ENCODE results near the gene GNAS. TPM values are rescaled to one million over a fixed set of nuclear protein-coding genes. Genes with fewer than 3 reads are reported as not detected.

GNAS gene
- 100 to 1,000 TPM; 830 to 927 TPM for total RNA-seq
- polyA plus RNA-seq (ENCODE audit: insufficient read length in 2 of 2) = 1,000 to 10,000 TPM; 3,485 to 3,708 TPM
- long read RNA-seq, donor 1, full-length matches to known transcripts = 757 of 2,058 reads
- long read RNA-seq, donor 1, partial matches to known transcripts = 1,250 of 2,058 reads
- long read RNA-seq, donor 1, other reads (novel, unspliced or antisense) = 51 of 2,058 reads
- long read RNA-seq, donor 2, full-length matches to known transcripts = 387 of 923 reads
- long read RNA-seq, donor 2, partial matches to known transcripts = 500 of 923 reads
- long read RNA-seq, donor 2, other reads (novel, unspliced or antisense) = 36 of 923 reads
- long read RNA-seq, donor 3, full-length matches to known transcripts = 465 of 1,173 reads
- long read RNA-seq, donor 3, partial matches to known transcripts = 698 of 1,173 reads
- long read RNA-seq, donor 3, other reads (novel, unspliced or antisense) = 10 of 1,173 reads
- long read RNA-seq, donor 4, transcript GNAS-231 (2 exons, 493 nt) = minor isoform, 16 of 1,224 reads
- long read RNA-seq, donor 4, transcript GNAS-232 (10 exons, 1,839 nt) = minor isoform, 16 of 1,224 reads
- long read RNA-seq, donor 4, transcript GNAS-210 (13 exons, 1,972 nt) = major isoform, 178 of 1,224 reads
- long read RNA-seq, donor 4, transcript GNAS-201 (12 exons, 1,866 nt) = minor isoform, 132 of 1,224 reads
- long read RNA-seq, donor 4, partial matches to known transcripts = 857 of 1,224 reads
- long read RNA-seq, donor 4, other reads (novel, unspliced or antisense) = 0 of 1,224 reads

DNA sequence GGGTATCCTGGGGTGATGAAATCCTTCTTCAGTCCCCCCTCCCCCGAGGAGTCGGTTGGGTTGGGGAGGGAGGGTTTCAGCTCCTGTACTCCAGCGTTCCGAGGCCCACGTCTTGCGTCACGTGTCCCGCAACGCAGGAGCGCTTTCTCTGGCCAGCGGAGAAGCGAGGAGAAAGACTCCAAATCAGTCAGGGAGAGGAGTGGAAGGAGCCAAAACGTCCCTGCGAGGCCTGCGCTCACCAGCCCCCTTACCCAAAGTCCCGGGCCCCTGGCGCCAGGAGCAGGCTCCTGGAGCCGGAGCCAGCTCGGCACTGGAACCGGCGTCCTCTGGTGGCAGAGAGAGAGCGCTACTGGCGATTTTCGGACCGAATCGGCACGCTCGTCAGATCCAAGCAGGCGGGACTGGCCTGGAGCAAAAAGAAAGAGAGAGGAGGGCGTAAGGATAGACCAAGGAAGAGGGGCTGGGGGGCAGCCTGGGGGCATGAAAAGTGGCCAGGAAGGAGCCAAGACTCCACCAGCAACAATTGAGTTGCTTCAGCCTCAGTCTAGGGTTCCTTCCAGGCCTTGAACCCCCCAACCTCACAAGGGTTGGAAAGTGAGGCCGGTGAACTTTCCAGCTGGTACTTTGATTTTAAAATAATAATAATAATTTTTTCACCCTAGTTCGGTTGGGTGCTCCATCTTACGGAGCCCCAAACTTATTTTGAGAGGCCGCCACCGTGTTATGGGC, at the start of gene GNAS:
GNAS (plus strand) TSS at position 174 of the 729 bp plus-strand sequence.
- H3K9me3 ChIP-seq (ENCODE audit: control insufficient read depth, insufficient read depth, low read length) = no peaks in the 10 kb centered on the region
- WGBS (ENCODE audit: insufficient coverage) = 47% methylated on average over 29 of the region's 35 CpGs
- peak in 2 of 6 donors; percentile 82 to 84 for DNase-seq (ENCODE audit: low read depth in 4 of 6, low spot score in 6 of 6)
- no peaks in the 10 kb centered on the region for H3K36me3 ChIP-seq (ENCODE audit: control insufficient read depth, insufficient read depth, low read length)
- H3K4me3 ChIP-seq (ENCODE audit: low read depth, low read length) = peak within 1 kb of the TSS; percentile 29
- no peak within 1 kb of the TSS for H3K27ac ChIP-seq (ENCODE audit: low read depth, low read length)
- peaks cover 57% of the 10 kb centered on the region for H3K27me3 ChIP-seq (ENCODE audit: control insufficient read depth, insufficient read depth, low read length)
- H3K4me1 ChIP-seq (ENCODE audit: control insufficient read depth, insufficient read depth, low read length) = peaks cover 49% of the 10 kb centered on the region

DNA sequence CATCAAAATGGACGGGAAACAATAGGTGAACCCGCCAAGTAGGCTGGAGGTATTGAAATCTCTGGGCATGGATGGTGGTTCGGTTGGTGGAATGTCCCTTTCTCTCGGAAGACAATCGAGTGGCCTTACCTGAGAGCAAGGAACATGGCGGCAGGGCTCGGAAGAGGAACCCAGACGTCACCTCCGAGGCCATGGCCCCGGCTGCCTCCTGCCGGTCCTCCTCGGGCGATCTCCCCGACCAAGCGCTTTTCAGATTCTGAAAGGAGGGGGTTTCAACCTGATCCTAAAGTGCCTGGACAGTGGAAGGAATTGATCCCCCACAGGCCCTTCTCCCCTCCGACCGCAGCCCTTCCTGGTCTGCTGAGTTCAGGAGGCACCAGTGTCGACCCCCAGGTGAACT, 49.0 kb upstream of the GNAS start:
- Histone ChIP-seq H3K9me3 (ENCODE audit: control insufficient read depth, insufficient read depth, low read length) (no peaks in the 10 kb centered on the region), H3K27ac (ENCODE audit: low read depth, low read length) (no peak overlapping the region), H3K4me3 (ENCODE audit: low read depth, low read length) (no peak overlapping the region), H3K4me1 (ENCODE audit: control insufficient read depth, insufficient read depth, low read length) (peaks cover 4% of the 10 kb centered on the region), H3K27me3 (ENCODE audit: control insufficient read depth, insufficient read depth, low read length) (peaks cover 3% of the 10 kb centered on the region), H3K36me3 (ENCODE audit: control insufficient read depth, insufficient read depth, low read length) (no peaks in the 10 kb centered on the region)
- WGBS (ENCODE audit: insufficient coverage) = 98% methylated on average over 9 of the region's 18 CpGs
- DNase-seq (ENCODE audit: low read depth in 4 of 6, low spot score in 6 of 6) = no peak

DNA sequence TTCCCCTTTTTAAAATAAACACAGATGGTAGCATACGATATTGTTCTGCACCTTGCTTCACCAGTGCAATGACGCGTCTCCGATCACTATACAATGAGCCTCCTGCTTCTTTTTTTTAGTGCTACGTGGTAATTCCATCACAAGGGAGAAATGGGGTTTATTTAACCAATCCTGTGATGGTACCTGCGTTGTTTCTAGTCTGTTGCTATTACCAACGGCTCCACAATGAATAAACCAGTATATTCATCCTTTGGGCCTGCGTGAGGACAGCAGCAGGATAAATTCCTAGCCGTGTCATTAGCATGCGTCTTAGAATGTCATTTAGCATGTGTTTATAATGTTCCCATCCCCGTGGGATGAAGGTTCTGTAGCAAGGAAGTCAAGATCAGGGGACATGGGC, 44.7 kb upstream of the GNAS start:
- Histone ChIP-seq H3K27me3 (ENCODE audit: control insufficient read depth, insufficient read depth, low read length) (no peaks in the 10 kb centered on the region), H3K9me3 (ENCODE audit: control insufficient read depth, insufficient read depth, low read length) (no peaks in the 10 kb centered on the region), H3K27ac (ENCODE audit: low read depth, low read length) (no peak overlapping the region), H3K4me3 (ENCODE audit: low read depth, low read length) (no peak overlapping the region), H3K4me1 (ENCODE audit: control insufficient read depth, insufficient read depth, low read length) (peaks cover 4% of the 10 kb centered on the region), H3K36me3 (ENCODE audit: control insufficient read depth, insufficient read depth, low read length) (no peaks in the 10 kb centered on the region)
- peak in 1 of 6 donors; percentile 90 for DNase-seq (ENCODE audit: low read depth in 4 of 6, low spot score in 6 of 6)
- 73% methylated on average over 10 of the region's 11 CpGs for WGBS (ENCODE audit: insufficient coverage)

DNA sequence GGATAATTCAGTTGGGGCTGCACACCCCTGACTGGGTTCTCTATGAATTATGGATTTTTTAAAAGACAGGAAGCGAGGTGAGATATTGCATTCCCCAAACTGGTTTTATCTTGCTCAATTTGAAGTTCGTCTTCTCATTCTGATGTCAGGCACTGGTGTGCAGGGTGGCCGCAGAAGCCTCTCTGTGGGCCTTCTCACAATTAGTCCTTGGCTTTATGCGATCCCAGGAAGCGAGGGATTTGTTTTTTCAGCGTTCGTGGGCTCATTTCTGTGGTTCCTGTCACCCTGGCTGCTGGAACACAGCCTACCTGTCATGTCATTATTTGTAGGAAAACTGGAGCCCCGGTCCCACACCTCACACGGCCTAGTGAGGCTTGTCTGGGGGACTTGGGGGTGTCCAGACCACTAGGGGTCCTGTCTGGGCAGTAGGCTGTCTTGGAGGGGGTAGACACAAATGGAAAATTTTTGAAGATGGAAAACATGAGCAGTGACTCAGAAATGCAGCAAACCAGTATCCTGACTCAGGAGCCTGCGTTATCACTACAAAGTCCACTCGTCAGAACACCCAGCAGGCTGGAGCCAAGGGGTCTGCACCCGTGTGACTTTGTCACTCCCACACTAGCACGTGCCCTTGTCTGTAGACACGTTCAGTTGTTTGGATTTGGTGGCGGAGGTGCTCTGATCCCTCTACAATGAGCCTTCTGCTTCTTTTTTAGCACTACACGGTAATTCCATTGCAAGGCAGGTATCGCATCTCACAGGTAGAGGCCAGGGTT, 44.1 kb upstream of the GNAS start:
- DNase-seq (ENCODE audit: low read depth in 4 of 6, low spot score in 6 of 6) = peak in 1 of 6 donors; percentile 34
- Histone ChIP-seq H3K9me3 (ENCODE audit: control insufficient read depth, insufficient read depth, low read length) (no peaks in the 10 kb centered on the region), H3K4me1 (ENCODE audit: control insufficient read depth, insufficient read depth, low read length) (peaks cover 4% of the 10 kb centered on the region), H3K36me3 (ENCODE audit: control insufficient read depth, insufficient read depth, low read length) (no peaks in the 10 kb centered on the region), H3K27me3 (ENCODE audit: control insufficient read depth, insufficient read depth, low read length) (no peaks in the 10 kb centered on the region), H3K4me3 (ENCODE audit: low read depth, low read length) (no peak overlapping the region), H3K27ac (ENCODE audit: low read depth, low read length) (no peak overlapping the region)
- 72% methylated on average over 15 of the region's 17 CpGs for WGBS (ENCODE audit: insufficient coverage)

DNA sequence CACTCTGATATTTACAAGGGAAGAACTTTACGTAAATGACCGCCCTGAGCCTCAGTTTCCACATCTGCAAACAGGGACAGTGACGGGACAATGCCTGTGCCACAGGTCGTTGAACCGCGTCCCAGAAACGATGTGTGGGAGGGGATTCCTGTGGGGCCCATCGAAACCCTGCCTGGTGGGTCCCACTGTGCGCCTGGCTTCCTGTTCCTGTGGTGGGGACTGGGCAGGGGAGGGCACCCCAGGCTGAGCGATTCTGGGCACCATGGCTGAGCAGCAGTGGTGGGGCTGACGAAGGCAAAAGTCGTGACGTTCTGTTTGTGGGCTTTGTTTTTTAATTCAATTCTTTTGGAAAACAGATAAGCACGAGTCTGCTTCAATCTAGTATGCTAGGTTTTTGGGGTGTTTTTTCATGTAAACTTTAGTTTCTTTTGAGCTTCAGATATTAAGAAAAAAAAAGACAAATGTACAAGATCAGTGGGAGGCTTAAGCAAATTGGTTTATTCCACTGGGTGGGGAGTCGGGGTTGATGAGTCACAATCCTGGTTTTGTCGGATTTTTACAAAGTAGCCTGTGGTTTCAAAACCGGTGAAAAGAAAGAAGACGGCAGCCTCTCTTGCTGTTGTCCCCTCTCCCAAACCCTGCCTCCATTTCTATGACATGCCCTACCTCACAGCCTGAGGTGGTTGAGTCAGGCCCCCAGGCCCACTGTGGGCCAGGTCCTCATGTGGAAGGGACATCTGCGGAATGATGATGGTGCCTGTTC, 42.2 kb upstream of the GNAS start:
- Histone ChIP-seq H3K27me3 (ENCODE audit: control insufficient read depth, insufficient read depth, low read length) (no peaks in the 10 kb centered on the region), H3K36me3 (ENCODE audit: control insufficient read depth, insufficient read depth, low read length) (no peaks in the 10 kb centered on the region), H3K9me3 (ENCODE audit: control insufficient read depth, insufficient read depth, low read length) (no peaks in the 10 kb centered on the region), H3K4me1 (ENCODE audit: control insufficient read depth, insufficient read depth, low read length) (peaks cover 4% of the 10 kb centered on the region), H3K4me3 (ENCODE audit: low read depth, low read length) (no peak overlapping the region), H3K27ac (ENCODE audit: low read depth, low read length) (no peak overlapping the region)
- DNase-seq (ENCODE audit: low read depth in 4 of 6, low spot score in 6 of 6) = no peak
- 91% methylated on average over 15 of the region's 19 CpGs for WGBS (ENCODE audit: insufficient coverage)

GRCh38 chr20:58810879-58811250, 41.7 kb upstream of the GNAS start:
- no peak overlapping the region for H3K27ac ChIP-seq (ENCODE audit: low read depth, low read length)
- no peaks in the 10 kb centered on the region for H3K9me3 ChIP-seq (ENCODE audit: control insufficient read depth, insufficient read depth, low read length)
- no peak for DNase-seq (ENCODE audit: low read depth in 4 of 6, low spot score in 6 of 6)
- WGBS (ENCODE audit: insufficient coverage) = 88% methylated on average over 9 of the region's 10 CpGs
- H3K36me3 ChIP-seq (ENCODE audit: control insufficient read depth, insufficient read depth, low read length) = peaks cover 4% of the 10 kb centered on the region
- H3K4me1 ChIP-seq (ENCODE audit: control insufficient read depth, insufficient read depth, low read length) = peaks cover 4% of the 10 kb centered on the region
- no peak overlapping the region for H3K4me3 ChIP-seq (ENCODE audit: low read depth, low read length)
- no peaks in the 10 kb centered on the region for H3K27me3 ChIP-seq (ENCODE audit: control insufficient read depth, insufficient read depth, low read length)

DNA sequence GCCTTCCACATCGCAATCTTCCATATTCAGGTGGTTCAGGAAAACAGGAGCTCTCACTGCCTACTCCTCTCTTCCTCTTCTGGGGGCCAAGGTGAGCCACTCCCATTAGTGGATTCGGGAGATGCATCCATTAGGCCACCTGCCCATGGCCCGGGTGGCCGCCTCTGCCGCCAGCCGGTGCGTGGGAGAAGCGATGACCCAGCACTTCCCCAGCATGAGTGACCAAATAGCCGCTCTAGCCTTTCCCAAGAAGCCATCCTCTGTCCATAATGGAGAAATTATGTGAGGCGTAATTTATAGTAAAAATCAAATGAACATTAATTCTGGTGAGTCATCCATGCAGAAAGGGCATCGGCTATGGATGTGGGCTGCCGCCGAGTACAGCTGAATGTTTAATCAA, 41.2 kb upstream of the GNAS start:
- Histone ChIP-seq H3K4me3 (ENCODE audit: low read depth, low read length) (no peak overlapping the region), H3K27me3 (ENCODE audit: control insufficient read depth, insufficient read depth, low read length) (no peaks in the 10 kb centered on the region), H3K27ac (ENCODE audit: low read depth, low read length) (no peak overlapping the region), H3K36me3 (ENCODE audit: control insufficient read depth, insufficient read depth, low read length) (peaks cover 7% of the 10 kb centered on the region), H3K4me1 (ENCODE audit: control insufficient read depth, insufficient read depth, low read length) (peaks cover 4% of the 10 kb centered on the region), H3K9me3 (ENCODE audit: control insufficient read depth, insufficient read depth, low read length) (no peaks in the 10 kb centered on the region)
- peak in 1 of 6 donors; percentile 32 for DNase-seq (ENCODE audit: low read depth in 4 of 6, low spot score in 6 of 6)
- 90% methylated on average over 7 of the region's 13 CpGs for WGBS (ENCODE audit: insufficient coverage)

DNA sequence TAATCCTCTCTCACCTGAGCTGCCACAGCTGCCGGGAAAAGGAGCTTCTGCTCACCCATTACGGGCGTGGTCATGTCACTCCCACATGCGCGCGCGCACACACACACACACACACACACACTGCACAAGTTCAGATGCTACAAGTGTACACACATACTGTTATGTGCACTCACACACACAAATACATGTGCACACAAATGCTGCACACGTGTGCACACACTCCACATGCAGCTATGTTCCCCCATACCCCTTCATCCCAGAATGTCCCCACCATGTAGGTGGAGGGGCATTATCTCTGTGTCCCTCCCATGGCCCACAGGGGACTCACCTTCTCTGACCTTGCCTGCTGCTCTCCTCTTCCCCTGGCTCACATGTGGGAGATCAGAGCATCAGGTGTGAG, 39.1 kb upstream of the GNAS start:
- Histone ChIP-seq H3K4me3 (ENCODE audit: low read depth, low read length) (no peak overlapping the region), H3K4me1 (ENCODE audit: control insufficient read depth, insufficient read depth, low read length) (peaks cover 6% of the 10 kb centered on the region), H3K27ac (ENCODE audit: low read depth, low read length) (no peak overlapping the region), H3K9me3 (ENCODE audit: control insufficient read depth, insufficient read depth, low read length) (no peaks in the 10 kb centered on the region), H3K27me3 (ENCODE audit: control insufficient read depth, insufficient read depth, low read length) (no peaks in the 10 kb centered on the region), H3K36me3 (ENCODE audit: control insufficient read depth, insufficient read depth, low read length) (peaks cover 17% of the 10 kb centered on the region)
- WGBS (ENCODE audit: insufficient coverage) = 92% methylated on average over 7 of the region's 8 CpGs
- DNase-seq (ENCODE audit: low read depth in 4 of 6, low spot score in 6 of 6) = no peak
